ENCODE measurements around the gene NLRX1.
"Not testable (repeated sequence)": the region's sequence is repeated elsewhere in the genome, so short reads cannot be mapped to it uniquely, and the experiment has no call there.

The NLRX1 gene

DNA sequence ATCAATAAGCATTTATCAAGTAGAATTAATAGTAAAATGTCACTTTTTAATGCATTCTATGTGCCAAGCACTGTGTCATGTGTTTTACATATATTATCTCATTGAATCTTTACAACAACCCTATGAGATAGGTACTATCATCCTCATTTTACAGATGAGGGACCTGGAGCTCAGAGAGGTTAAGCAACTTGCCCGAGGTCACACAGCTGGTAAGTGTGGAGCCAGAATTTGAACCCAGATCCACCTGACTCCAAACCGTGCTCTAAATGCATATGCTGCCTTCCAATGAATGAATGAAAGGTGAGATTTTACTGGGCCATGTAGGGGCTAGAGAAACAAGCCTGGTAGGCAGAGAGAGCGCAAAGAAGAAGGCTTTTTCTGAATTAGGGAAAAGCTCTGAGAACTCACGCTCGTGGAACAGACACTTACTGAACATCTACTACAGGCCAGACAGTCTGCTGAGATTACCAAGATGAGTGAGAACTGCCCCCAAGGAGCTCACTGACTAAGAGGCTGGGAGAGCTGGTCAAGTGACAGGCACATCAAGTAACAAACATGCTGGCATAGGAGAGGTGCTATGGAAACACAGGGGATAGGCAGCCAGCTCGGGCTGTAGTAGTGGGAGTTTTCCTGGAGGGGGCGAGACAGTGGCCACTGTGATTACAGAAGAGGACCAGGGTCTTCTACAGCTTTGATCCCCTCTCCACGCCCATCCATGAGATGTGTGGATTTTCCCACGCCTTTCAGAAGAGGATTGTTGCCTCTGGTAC, 15.3 kb upstream of the NLRX1 start:
- DNase-seq = no peak

DNA sequence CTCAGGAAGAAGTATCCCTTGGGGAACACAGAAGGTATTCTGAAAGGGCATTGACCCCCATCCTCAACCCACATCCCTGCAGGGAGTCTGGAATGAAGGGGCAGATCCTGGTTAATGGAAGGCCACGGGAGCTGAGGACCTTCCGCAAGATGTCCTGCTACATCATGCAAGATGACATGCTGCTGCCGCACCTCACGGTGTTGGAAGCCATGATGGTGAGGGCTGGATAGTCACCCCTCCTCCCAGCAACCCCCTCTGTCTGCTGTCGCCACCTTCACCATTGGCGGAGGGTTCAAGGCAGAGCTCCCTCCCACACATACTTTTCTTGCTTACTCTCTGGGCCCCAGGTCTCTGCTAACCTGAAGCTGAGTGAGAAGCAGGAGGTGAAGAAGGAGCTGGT, 14.3 kb upstream of the NLRX1 start:
- DNase-seq = no peak

DNA sequence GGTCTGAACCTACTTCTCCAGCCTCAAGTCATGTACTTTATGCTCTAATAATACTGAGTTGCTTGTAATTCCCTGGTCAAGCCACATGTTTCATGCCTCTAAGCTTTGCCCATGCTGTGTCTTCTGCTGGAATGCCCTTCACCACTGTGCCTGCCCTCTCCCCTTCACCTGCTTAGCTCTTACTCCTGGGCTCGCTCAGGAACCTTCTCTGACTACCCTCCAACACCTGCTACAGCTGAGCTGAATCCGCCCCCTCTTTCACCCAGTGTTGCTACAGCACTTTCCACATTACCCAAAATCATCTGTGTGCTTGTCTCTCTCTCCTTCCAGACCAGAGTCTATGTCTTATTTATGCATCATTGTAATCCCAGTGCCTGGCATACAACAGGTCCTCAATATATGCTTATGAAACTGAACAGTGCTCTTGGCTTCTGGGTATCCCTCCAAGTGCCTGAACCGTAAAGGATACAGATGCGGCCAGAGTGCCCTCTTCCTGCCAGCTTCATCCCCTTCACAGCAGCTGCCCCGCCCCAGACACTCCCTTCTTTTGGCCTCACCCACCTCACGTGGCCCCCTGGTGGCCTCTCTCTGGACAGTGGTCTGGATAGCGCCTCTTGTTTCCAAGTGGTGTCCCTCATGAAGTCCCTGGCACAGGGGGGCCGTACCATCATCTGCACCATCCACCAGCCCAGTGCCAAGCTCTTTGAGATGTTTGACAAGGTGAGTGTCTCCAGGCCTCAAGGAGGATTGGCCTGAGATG, 12.6 kb upstream of the NLRX1 start:
- DNase-seq = no peak

DNA sequence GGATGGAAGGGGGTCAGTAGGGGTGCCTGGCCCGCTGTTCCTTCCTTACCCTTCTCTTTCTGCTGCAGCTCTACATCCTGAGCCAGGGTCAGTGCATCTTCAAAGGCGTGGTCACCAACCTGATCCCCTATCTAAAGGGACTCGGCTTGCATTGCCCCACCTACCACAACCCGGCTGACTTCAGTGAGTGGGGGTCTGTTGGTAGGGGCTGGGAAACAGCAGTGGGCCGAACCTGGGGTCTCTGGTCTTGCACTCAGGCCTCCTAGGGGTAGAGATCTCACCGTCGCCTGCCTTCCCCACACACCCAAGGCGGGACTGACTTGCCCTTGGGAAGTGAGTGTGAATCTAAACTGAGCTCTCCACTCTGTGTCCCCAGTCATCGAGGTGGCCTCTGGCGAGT, 12.0 kb upstream of the NLRX1 start:
- no peak for DNase-seq

DNA sequence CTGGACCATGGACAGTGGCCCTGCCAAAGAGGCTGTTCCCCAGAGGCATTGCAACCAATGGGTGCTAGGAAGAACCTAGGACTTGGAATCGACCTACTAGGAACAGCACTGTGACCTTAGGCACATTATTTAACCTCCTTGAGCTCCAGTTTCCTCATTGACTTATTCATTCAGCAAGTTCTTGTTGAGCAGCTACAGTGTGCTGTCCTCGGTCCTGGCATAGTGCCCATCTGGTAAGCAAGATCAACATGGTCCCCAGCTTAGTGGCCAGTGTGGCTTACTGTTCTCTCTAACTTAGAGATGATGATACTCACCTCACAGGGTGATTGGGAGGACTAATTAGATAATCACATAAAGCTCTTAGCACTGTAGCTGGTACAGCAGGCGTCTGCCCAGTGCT, 11.5 kb upstream of the NLRX1 start:
- no peak for DNase-seq

DNA sequence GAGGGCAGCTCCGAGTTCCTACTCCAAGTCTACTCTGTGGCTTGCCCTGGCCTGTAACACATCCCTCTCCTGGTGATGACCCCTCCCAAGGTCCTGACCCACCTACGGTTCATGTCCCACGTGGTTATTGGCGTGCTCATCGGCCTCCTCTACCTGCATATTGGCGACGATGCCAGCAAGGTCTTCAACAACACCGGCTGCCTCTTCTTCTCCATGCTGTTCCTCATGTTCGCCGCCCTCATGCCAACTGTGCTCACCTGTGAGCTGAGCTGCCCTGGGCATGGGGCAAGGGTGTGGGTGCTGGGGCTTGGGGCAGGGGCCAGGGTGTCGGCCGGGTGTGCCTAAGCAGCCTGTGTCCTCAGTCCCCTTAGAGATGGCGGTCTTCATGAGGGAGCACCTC, 10.1 kb upstream of the NLRX1 start:
- no peak for DNase-seq

DNA sequence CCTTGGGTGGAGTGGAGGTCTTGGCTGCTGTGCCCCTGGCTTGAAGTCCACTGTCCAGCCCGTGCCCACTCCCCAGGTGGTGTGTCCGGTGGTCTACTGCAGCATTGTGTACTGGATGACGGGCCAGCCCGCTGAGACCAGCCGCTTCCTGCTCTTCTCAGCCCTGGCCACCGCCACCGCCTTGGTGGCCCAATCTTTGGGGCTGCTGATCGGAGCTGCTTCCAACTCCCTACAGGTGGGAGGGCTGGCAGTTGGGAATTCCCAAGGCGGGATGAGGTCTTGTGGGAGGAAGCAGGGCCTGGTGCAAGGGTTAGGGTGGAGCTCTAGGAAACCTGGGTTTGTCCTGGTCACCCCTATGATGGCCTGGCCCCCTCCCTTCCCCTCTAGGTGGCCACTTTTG, 8.4 kb upstream of the NLRX1 start:
- DNase-seq = no peak

DNA sequence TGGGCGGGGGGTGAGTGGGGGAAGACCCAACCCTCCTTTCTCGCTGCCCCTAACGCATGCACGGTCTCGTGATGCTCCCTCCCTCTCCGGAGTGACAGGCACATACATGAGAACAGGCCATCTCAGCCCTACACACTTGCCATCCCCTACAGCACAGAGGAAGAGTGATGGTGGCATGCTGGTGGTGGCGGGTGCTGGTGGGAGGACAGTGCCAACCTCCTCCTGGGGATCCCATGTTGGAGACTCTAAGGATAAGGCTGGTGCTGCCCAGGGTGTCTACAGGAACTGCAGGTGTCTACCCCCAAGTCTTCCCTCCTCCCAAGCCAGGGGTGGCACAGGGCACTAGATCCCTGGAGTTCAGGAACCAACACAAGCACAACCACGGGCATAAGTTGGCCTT, 6.7 kb upstream of the NLRX1 start:
- DNase-seq = no peak

DNA sequence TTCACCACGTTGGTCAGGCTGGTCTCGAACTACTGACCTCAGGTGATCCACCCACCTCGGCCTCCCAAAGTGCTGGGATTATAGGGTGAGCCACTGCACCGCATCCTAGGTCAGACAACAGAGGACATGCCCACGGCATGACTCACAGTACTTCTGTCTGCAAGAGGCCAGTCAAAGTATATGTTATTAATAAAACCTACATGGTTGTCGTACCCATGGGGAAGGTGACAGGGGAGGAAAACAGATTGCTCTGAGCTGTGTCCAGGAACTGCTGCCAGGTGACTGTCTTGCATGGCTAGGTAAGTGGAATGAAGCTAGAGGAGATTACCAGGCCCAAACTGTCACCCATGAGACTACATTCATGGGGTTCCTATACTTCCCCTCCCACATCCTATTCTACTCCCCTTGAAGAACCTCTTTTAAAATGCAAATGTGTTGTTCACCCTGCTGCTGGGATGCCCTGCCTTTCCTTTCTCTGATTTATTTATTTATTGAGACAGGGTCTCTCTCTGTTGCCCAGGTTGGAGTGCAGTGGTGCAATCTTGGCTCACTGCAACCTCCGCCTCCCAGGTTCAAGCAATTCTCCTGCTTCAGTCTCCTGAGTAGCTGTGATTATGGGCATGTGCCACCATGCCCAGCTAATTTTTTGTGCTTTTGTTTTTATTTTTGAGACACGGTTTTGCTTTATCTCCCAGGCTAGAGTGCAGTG, 2.0 kb upstream of the NLRX1 start:
- no peak for DNase-seq

DNA sequence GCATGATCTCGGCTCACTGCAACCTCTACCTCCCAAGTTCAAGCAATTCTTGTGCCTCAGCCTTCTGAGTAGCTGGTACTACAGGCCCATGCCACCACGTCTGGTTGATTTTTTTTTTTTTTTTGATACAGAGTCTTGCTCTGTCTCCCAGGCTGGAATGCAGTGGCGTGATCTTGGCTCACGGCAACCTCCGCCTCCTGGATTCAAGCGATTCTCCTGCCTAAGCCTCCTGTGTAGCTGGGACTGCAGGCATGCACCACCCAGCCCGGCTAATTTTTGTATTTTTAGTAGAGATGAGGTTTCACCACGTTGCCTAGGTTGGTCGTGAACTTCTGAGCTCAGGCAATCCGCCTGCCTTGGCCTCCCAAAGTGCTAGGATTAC, 1.5 kb upstream of the NLRX1 start:
- DNase-seq = not testable (repeated sequence)

DNA sequence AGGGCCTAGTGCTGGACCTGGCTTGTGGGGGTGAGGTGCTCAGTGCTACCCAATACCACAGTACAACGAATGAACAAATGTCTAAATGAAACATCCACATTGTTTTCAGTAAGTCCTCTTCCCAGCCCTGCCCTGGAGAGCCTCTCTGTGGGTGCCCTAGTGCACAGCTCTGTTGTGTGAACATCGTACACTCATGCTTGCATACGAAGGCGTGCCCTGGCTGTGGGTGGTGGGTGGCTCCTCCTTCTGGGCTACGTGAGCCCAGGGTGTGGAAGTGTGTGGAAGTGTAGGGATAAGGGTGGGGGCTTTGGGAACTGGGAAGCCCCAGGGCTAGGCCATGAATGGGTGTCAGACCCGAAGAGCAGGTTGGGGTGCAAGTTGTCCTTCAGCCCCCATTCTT, 592 bp upstream of the NLRX1 start:
- DNase-seq = no peak

DNA sequence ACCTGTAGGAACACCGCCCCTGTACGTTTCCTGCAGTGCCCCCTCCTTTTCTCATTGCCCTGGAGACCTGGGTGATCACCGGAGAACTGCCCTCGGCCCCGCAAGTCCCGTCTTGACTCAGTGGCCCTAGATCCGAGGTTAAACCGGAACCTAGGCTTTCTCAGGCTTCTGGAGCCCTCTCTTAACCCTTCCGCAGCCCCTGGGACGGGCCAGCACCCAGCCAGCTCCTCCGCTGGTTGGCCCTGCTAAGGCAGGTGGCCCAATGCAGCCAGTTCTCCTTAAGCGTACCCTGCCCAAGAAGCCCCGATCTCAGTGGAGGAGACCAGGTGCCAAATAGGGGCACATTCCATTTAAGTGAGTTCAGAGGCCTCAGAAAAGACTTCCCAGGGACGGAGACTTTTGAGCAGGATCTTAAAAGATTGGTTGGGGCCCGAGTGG, 776 bp downstream of the NLRX1 start:
- no peak for DNase-seq

DNA sequence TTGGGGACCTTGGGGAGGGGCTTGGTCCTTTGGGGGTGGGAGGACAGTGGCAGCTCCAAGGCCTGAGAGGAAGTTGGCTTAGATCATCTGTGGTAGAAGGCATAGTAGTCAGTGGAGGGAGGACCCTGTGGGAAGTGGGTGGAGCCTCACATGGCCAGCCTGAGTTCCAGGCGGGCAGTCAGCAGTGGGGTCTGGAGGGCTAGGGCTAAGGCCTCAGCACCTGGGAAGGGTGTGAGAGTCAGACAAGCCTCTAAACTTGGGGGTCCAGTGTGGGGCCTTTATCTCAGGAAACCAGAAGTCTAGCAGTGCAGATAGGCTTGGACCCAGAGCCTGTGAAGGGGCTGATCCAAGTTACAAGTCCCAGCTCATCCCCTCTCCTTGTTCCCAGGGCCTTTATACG, 4.0 kb downstream of the NLRX1 start:
- no peak for DNase-seq

DNA sequence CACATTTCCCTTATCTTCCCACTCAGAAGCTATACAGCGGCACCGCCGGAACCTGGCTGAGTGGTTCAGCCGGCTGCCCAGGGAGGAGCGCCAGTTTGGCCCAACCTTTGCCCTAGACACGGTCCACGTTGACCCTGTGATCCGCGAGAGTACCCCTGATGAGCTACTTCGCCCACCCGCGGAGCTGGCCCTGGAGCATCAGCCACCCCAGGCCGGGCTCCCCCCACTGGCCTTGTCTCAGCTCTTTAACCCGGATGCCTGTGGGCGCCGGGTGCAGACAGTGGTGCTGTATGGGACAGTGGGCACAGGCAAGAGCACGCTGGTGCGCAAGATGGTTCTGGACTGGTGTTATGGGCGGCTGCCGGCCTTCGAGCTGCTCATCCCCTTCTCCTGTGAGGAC, 4.9 kb downstream of the NLRX1 start:
- no peak for DNase-seq

DNA sequence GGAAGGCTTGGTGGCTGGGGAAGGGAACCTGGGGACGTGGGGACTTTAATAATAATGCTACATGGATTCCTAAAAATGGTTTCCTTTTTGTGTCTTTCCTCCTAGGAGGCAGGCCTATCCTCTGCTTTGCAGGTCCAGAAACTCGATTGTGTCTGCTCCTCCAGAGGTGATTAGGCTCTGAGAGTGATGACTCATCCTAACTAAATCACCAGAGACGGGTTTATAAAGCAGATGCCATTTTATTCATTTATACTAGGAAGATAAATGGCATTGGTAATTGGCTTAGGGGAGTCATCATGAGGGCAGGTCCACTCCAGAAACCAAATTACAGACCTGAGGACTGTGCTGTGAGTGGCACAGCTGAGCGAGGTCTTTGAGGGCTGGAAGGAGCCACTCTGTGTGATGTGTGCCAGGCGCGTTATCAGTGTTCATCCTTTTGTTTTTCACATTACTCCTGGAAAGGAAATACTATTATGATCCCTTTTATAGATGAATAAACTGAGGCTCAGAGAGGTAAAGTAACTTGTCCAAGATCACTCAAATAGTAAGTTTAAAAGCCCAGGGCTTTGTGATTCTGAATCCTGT, 7.1 kb downstream of the NLRX1 start:
- DNase-seq = no peak

DNA sequence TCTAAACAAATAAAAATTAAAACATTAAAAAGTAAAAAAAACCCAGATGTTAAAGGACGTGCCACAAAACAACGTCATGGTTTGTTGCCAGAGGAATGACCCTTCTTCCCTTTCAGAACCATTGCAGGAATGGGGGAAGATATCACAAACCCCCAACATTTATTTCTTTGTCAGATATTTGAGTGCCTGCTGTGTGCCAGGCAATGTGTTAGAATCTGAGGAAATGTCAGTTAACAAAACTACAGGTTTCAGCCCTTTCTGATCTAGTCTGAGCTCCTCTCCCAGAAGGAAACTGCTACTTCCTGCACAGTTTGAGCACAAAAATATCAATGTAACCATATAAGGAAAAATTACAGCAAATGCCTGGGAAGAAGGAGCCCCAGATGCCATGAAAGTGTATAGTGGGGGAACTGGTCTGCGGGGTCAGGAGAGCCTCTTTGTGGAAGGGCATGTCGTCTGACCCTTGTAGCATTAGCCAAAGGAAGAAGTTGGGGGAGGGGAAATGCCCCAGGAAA, 9.7 kb downstream of the NLRX1 start:
- no peak for DNase-seq

DNA sequence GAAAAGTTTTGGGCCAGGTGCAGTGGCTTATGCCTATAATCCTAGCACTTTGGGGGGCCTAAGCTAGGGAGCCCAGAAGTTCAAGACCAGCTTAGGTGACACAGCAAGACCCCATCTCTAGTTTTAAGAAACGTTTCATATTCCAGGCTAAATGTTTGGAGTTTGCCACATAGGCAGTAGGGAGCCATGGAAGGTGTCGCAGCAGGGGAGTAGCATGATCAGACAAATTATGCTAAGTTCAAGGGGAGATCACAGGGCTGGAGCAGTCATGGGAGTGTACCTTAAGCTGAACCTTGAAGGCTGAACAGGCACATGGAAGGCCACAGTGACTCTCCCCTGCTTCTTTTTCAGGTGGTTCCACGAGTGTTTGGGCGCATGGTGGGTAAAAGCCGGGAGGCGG, 10.8 kb downstream of the NLRX1 start:
- DNase-seq = no peak

DNA sequence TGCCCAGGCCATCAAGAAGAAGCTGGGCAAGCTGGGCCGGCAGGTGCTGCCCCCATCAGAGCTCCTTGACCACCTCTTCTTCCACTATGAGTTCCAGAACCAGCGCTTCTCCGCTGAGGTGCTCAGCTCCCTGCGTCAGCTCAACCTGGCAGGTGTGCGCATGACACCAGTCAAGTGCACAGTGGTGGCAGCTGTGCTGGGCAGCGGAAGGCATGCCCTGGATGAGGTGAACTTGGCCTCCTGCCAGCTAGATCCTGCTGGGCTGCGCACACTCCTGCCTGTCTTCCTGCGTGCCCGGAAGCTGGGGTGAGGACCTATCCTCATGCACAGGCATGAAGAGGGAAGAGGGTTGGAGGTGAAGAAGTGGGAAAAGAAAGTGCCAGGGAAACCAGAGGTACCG, 11.5 kb downstream of the NLRX1 start:
- DNase-seq = peak; percentile 97

DNA sequence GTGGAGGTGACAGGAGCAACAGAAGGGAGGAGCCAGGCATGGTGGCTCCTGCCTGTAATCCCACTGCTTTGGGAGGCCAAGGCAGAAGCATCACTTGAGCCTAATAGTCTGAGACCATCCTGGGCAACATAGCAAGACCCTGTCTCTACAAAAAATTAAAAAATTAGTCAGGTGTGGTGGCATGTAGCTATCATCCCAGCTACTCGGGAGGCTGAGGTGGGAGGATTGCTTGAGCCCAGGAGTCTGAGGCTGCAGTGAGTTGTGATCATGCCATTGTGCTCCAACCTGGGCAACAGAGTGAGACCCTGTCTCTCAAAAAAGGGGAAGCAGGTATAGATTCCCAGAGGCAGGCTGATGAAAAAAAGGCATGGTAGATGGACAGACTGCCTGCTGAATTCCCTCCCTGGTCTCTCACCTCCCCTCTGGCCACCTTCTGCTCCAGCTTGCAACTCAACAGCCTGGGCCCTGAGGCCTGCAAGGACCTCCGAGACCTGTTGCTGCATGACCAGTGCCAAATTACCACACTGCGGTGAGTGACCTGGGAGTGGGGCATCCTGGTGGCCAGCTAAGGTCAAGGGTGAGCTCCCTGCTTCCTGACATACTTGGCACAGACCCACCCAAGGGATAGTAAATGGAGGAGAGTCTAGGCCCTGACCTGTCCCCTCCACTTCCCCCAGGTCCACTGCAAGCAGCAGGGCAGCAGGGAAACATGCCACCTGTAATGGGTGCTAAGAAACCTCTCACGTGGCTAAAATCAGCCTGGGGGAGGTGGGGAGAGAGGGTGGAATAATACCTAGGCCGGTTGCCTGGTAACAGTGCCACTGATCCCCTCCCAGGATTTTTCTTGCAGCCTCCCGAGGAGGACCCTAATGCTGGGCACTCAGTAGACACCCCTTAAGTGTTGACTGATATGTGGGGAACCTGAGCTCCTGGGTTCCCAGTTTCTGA, 12.5 kb downstream of the NLRX1 start:
- no peak for DNase-seq

DNA sequence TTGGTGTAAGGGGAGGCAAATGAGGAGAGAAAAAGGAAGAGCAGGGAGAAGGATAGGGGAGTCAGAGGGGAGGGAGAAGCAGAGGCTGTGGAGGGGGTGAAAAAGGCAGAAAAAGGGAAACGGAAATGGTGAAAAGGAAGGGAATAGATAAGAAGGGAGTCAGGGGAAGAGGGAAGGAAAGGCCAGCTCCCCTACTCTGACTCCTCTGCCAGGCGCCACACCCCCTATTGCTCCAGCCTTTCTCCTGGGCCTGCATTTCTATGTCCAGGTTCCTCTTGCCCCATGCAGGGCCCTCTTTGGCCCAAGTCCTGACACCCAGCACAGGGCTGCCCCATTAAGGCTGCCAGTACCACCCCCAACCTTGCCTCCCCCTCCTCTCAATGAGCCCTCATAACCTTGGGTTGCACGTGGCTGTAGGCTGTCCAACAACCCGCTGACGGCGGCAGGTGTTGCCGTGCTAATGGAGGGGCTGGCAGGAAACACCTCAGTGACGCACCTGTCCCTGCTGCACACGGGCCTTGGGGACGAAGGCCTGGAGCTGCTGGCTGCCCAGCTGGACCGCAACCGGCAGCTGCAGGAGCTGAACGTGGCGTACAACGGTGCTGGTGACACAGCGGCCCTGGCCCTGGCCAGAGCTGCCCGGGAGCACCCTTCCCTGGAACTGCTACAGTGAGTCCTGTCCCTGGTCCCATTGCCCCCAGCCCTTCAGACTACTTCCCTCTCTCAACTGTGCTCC, 13.3 kb downstream of the NLRX1 start:
- no peak for DNase-seq

DNA sequence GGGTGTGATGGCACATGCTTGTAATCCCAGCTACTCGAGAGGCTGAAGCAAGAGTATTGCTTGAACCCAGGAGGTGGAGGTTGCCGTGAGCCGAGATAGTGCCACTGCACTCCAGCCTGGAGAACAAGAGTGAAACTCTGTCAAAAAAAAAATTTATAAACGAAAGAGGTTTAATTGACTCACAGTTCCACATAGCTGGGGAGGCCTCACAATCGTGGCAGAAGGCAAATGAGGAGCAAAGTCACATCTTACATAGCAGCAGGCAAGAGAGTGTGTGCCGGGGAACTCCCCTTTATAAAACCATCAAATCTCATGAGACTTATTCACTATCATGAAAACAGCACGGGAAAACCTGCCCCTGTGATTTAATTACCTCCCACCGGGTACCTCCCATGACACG, 15.9 kb downstream of the NLRX1 start:
- not testable (repeated sequence) for DNase-seq
